Mucosa of descending colon (tissue), 3 donors: ENCODE measurements around the gene SYNE2. TPM values are rescaled to one million over a fixed set of nuclear protein-coding genes. Genes with fewer than 3 reads are reported as not detected.

ENCODE experiments used
- ATAC-seq: fragments of 200-7000 bp; cut with Tn5 transposase; one replicate; pipeline ENCODE4 v1.9.1; 2020; ENCODE audit warnings: mild to moderate bottlenecking, moderate library complexity
- DNase-seq, 3 donors: peaks; one replicate each; pipeline ENCODE4 v3.0.0-alpha.2; 2020
- H3K36me3 ChIP-seq: fragments of 200-600 bp; one replicate; pipeline ENCODE4 v1.8.0; 2021; ENCODE audit warnings: low read depth, mild to moderate bottlenecking
- H3K4me1 ChIP-seq: fragments of 200-600 bp; one replicate; pipeline ENCODE4 v1.8.0; 2021; ENCODE audit warnings: low read depth, mild to moderate bottlenecking
- H3K4me3 ChIP-seq: fragments of 200-600 bp; one replicate; pipeline ENCODE4 v1.8.0; 2021; ENCODE audit warnings: mild to moderate bottlenecking
- H3K9me3 ChIP-seq: fragments of 200-600 bp; one replicate; pipeline ENCODE4 v1.8.0; 2021; ENCODE audit warnings: mild to moderate bottlenecking
- intact Hi-C, 2 donors: fragments of 100-400 bp; cut with DNase I in 1 of 2; cut with micrococcal nuclease in 1 of 2; formaldehyde crosslinking; loops; one replicate each; pipeline versions ENCODE4 v1.11.0 to v1.11.1; 2022; cut with DNase I, micrococcal nuclease
- total RNA-seq, 3 donors: library from RNA; stranded (reverse); fragmentation: NEBNext Ultra II Directional in 2 of 3; extraction: Animal tissue kit (Norgen Biotek cat#: 25700) in 2 of 3; gene quantifications; one replicate each; pipeline versions ENCODE4 v1.2.1 to v1.2.4, GENCODE V29; 2021 to 2023
- TF ChIP-seq, protein P1 (sequence below): fragments of 200-600 bp; IDR thresholded peaks from one replicate; pipeline ENCODE4 v1.8.0; 2022; ENCODE audit warnings: antibody characterized with exemption, mild to moderate bottlenecking
- donor health status: DM: no; HTN: no; CAD: no; lungs with moderate emphysema.
- donor health status: DM: no; HTN: no; CAD: no.
- donor health status: DM: no; HTN: yes; CAD: no.

The SYNE2 gene
- total RNA-seq, 3 donors from 2014 or later = 104 to 215 (median 174) TPM

- peaks cover 16% of the 10 kb centered on the region for H3K36me3 ChIP-seq
- H3K9me3 ChIP-seq = no peaks in the 10 kb centered on the region
- DNase-seq = no peak
- H3K4me3 ChIP-seq = no peak overlapping the region
- ATAC-seq = no peak
- TF ChIP-seq, protein P1, sequence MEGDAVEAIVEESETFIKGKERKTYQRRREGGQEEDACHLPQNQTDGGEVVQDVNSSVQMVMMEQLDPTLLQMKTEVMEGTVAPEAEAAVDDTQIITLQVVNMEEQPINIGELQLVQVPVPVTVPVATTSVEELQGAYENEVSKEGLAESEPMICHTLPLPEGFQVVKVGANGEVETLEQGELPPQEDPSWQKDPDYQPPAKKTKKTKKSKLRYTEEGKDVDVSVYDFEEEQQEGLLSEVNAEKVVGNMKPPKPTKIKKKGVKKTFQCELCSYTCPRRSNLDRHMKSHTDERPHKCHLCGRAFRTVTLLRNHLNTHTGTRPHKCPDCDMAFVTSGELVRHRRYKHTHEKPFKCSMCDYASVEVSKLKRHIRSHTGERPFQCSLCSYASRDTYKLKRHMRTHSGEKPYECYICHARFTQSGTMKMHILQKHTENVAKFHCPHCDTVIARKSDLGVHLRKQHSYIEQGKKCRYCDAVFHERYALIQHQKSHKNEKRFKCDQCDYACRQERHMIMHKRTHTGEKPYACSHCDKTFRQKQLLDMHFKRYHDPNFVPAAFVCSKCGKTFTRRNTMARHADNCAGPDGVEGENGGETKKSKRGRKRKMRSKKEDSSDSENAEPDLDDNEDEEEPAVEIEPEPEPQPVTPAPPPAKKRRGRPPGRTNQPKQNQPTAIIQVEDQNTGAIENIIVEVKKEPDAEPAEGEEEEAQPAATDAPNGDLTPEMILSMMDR = no peak
- intact Hi-C loops = no loop called here
- no peaks in the 10 kb centered on the region for H3K4me1 ChIP-seq
Observed at GRCh38 chr14:64137657-64138290, 285.0 kb downstream of the SYNE2 start.

- ATAC-seq (no peak), DNase-seq (no peak)
- Histone ChIP-seq H3K4me1 (no peaks in the 10 kb centered on the region), H3K9me3 (no peaks in the 10 kb centered on the region), H3K36me3 (peaks cover 6% of the 10 kb centered on the region), H3K4me3 (no peak overlapping the region)
- TF ChIP-seq, protein P1 = no peak
- intact Hi-C loops = loop anchor here in 1 of 2 donors (1.0 kb wide), 1 partner anchor 28 kb away; no protein-coding TSS in a partner anchor
Observed at GRCh38 chr14:64147126-64147790, 294.5 kb downstream of the SYNE2 start.

DNA sequence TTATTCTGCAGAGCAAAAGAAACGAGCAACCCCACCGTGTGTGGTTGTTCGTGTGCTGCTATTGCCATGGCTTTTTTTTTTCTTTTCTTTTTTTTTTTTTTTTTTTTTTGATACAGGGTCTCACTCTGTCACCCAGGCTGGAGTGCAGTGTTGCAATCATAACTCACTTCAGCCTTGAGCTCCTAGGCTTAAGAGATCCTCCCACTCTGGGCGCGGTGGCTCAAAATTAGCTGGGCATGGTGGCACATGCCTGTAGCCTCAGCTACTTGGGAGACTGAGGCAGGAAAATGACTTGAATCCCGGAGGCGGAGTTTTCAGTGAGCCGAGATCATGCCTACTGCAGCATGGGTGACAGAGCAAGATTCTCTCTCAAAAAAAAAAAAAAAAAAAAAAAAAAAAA is 297.1 kb downstream of the SYNE2 start:
- ATAC-seq (no peak), DNase-seq (no peak)
- no peak overlapping the region for H3K4me3 ChIP-seq
- H3K36me3 ChIP-seq = peaks cover 8% of the 10 kb centered on the region
- no peaks in the 10 kb centered on the region for H3K4me1 ChIP-seq
- intact Hi-C loops = no loop called here
- H3K9me3 ChIP-seq = no peaks in the 10 kb centered on the region
- TF ChIP-seq, protein P1 = no peak

- H3K4me1 ChIP-seq = no peaks in the 10 kb centered on the region
- no peak for ATAC-seq
- H3K9me3 ChIP-seq = no peaks in the 10 kb centered on the region
- intact Hi-C loops = no loop called here
- TF ChIP-seq, protein P1 = no peak
- H3K36me3 ChIP-seq = peaks cover 11% of the 10 kb centered on the region
- no peak overlapping the region for H3K4me3 ChIP-seq
- no peak for DNase-seq
Observed at GRCh38 chr14:64158608-64159007, 305.8 kb downstream of the SYNE2 start.

DNA sequence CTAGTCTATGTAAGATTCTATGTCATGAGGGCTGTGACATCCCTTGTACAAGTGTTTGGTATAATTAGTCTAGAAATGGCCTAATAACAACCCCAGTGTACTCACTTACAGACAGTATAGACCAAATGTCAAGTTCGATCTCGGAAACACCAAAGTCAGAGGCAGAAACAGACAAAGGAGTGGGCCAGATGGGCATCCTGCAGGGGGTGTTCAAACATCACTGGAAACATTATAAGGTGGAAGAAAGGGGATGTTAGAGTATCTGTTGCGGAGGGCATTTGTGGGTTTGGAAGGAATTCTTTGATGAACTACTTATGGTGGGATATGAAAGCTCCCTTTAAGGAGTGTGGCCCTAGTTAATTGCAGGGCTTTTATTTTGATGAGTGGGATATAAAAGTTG is 306.8 kb downstream of the SYNE2 start:
- intact Hi-C loops = no loop called here
- Histone ChIP-seq H3K4me1 (no peaks in the 10 kb centered on the region), H3K4me3 (no peak overlapping the region), H3K36me3 (peaks cover 11% of the 10 kb centered on the region), H3K9me3 (no peaks in the 10 kb centered on the region)
- DNase-seq (no peak), ATAC-seq (no peak)
- TF ChIP-seq, protein P1 = no peak
